ENCODE measurements around the gene CCDC9B.

- TF ChIP-seq CTCF (IDR thresholded peaks at IDR 0.05) (no peak), POLR2A (IDR thresholded peaks at IDR 0.05) (no peak)
These were observed 1.2 kb downstream of the CCDC9B start for GRCh38 chr15:40339621-40339945.

Measured in uterus (tissue), 2 donors.